ENCODE data around the gene PHC2. TPM values are rescaled to one million over a fixed set of nuclear protein-coding genes. Genes with fewer than 3 reads are reported as not detected.

PHC2 gene
- total and polyA plus RNA-seq, 2 of the 13 experiments (the other 11 are each of a cell fraction or from before 2014, with no cell fraction given): 52.5 to 84.9 TPM

GRCh38 chr1:33349778-33350610 lies 80.9 kb downstream of the PHC2 start (continued):
- TF ChIP-seq, protein P1, sequence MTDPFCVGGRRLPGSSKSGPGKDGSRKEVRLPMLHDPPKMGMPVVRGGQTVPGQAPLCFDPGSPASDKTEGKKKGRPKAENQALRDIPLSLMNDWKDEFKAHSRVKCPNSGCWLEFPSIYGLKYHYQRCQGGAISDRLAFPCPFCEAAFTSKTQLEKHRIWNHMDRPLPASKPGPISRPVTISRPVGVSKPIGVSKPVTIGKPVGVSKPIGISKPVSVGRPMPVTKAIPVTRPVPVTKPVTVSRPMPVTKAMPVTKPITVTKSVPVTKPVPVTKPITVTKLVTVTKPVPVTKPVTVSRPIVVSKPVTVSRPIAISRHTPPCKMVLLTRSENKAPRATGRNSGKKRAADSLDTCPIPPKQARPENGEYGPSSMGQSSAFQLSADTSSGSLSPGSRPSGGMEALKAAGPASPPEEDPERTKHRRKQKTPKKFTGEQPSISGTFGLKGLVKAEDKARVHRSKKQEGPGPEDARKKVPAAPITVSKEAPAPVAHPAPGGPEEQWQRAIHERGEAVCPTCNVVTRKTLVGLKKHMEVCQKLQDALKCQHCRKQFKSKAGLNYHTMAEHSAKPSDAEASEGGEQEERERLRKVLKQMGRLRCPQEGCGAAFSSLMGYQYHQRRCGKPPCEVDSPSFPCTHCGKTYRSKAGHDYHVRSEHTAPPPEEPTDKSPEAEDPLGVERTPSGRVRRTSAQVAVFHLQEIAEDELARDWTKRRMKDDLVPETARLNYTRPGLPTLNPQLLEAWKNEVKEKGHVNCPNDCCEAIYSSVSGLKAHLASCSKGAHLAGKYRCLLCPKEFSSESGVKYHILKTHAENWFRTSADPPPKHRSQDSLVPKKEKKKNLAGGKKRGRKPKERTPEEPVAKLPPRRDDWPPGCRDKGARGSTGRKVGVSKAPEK (CRISPR knock-in tag; IDR thresholded peaks at IDR 0.05; ENCODE audit: borderline replicate concordance): peak; percentile 99; the same call in 1 of the 2 replicates
- TF ChIP-seq ZNF275 (CRISPR knock-in tag; IDR thresholded peaks at IDR 0.05; ENCODE audit: borderline replicate concordance) (peak; percentile 74; the same call in 1 of the 2 replicates), NR2F6 (IDR thresholded peaks at IDR 0.05) (no peak), NR2F6 (CRISPR knock-in tag; IDR thresholded peaks at IDR 0.05) (no peak), NFE2L1 (CRISPR knock-in tag; IDR thresholded peaks at IDR 0.05; ENCODE audit: borderline replicate concordance) (no peak), ZNF124 (CRISPR knock-in tag; IDR thresholded peaks at IDR 0.05) (0 out of 2 replicates have a peak, but pooled peaks have one; percentile 54), RAD21 (CRISPR knock-in tag; IDR thresholded peaks at IDR 0.05) (peak; percentile 31; the same call in 1 of the 2 replicates), ZSCAN12 (CRISPR knock-in tag; IDR thresholded peaks at IDR 0.05) (0 out of 2 replicates have a peak, but pooled peaks have one; percentile 54), TEAD2 (CRISPR knock-in tag; IDR thresholded peaks at IDR 0.05) (0 out of 2 replicates have a peak, but pooled peaks have one; percentile 20), YY1 (IDR thresholded peaks at IDR 0.05; ENCODE audit: insufficient read depth, insufficient replicate concordance, low read depth, low read length) (peak; percentile 55), ZBTB14 (CRISPR knock-in tag; IDR thresholded peaks at IDR 0.05) (peak; percentile 60), DNMT1 (CRISPR knock-in tag; IDR thresholded peaks at IDR 0.05) (peak; percentile 51; the same call in 1 of the 2 replicates), ZNF556 (CRISPR knock-in tag; IDR thresholded peaks at IDR 0.05; ENCODE audit: borderline replicate concordance) (no peak), CENPBD1 (CRISPR knock-in tag; IDR thresholded peaks at IDR 0.05; ENCODE audit: borderline replicate concordance, low read depth) (no peak; the same call in 1 of the 2 replicates), CC2D1A (CRISPR knock-in tag; IDR thresholded peaks at IDR 0.05) (no peak)
- TF ChIP-seq, protein P2, sequence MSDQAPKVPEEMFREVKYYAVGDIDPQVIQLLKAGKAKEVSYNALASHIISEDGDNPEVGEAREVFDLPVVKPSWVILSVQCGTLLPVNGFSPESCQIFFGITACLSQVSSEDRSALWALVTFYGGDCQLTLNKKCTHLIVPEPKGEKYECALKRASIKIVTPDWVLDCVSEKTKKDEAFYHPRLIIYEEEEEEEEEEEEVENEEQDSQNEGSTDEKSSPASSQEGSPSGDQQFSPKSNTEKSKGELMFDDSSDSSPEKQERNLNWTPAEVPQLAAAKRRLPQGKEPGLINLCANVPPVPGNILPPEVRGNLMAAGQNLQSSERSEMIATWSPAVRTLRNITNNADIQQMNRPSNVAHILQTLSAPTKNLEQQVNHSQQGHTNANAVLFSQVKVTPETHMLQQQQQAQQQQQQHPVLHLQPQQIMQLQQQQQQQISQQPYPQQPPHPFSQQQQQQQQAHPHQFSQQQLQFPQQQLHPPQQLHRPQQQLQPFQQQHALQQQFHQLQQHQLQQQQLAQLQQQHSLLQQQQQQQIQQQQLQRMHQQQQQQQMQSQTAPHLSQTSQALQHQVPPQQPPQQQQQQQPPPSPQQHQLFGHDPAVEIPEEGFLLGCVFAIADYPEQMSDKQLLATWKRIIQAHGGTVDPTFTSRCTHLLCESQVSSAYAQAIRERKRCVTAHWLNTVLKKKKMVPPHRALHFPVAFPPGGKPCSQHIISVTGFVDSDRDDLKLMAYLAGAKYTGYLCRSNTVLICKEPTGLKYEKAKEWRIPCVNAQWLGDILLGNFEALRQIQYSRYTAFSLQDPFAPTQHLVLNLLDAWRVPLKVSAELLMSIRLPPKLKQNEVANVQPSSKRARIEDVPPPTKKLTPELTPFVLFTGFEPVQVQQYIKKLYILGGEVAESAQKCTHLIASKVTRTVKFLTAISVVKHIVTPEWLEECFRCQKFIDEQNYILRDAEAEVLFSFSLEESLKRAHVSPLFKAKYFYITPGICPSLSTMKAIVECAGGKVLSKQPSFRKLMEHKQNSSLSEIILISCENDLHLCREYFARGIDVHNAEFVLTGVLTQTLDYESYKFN (CRISPR knock-in tag; conservative IDR thresholded peaks at IDR 0.05): no peak; the same call in 1 of the 2 replicates
- TF ChIP-seq, protein P3, sequence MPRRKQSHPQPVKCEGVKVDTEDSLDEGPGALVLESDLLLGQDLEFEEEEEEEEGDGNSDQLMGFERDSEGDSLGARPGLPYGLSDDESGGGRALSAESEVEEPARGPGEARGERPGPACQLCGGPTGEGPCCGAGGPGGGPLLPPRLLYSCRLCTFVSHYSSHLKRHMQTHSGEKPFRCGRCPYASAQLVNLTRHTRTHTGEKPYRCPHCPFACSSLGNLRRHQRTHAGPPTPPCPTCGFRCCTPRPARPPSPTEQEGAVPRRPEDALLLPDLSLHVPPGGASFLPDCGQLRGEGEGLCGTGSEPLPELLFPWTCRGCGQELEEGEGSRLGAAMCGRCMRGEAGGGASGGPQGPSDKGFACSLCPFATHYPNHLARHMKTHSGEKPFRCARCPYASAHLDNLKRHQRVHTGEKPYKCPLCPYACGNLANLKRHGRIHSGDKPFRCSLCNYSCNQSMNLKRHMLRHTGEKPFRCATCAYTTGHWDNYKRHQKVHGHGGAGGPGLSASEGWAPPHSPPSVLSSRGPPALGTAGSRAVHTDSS (CRISPR knock-in tag; conservative IDR thresholded peaks at IDR 0.05): no peak

All from HepG2 (cell line).